ENCODE measurements around the gene PTPN3. TPM values are rescaled to one million over a fixed set of nuclear protein-coding genes. Genes with fewer than 3 reads are reported as not detected.

The PTPN3 gene
- total RNA-seq, 2 experiments from 2014 or later = not detected

- peak; percentile 37 for DNase-seq (ENCODE audit: low spot score)
Observed at GRCh38 chr9:109418827-109419226, 79.3 kb downstream of the PTPN3 start.

DNA sequence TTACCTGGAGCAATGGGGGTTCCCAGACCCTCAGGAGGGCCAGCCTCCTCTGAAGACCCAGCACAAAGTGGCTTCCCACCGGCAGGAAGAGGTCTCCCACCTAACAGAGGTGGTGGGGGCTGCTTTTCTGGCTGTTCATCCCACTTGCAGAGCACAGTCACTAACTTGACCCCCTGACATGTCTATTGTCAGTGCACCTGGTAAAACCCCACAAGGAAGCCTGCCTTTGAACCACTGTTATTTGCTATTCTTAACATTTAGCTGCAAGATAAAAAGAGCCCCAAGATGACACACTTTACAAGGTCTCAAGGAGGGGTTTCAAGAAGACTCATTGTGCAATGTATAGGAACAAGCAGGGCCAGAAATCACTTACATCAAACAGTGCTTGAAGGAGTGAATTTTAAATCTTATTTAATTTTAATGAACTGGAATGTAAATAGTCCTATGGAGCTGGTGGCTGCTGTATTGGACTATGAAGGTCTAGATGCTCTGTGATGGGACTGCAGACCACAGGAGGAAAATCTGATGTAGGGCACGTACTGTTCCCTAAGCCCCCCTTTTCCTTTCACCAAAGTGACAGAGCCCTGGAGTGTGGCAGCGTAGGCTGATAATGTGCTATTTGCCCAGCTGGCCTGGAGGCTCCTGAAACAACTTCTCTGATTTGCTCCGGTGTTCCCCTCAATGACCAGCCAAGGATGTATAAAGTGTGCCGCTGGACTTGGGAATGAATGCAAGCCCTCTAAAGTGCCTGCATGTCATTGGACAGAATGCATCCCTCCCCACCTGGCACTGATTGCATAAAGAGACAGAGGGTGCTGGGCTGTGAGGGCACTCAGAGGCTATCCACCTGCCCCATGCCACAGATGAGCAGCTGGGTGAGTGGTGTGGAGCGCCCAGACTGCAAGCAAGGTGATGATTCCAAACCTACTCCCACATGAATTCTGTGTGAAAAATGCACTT, 80.2 kb downstream of the PTPN3 start:
- no peaks in the 10 kb centered on the region for H3K9me3 ChIP-seq (ENCODE audit: low read length)
- no peaks in the 10 kb centered on the region for H3K36me3 ChIP-seq (ENCODE audit: insufficient read depth, low read length)
- no peaks in the 10 kb centered on the region for H3K79me2 ChIP-seq (ENCODE audit: insufficient read depth, low read depth, low read length)
- peak overlapping the region; percentile 40; the same call in 1 of the 2 replicates for H2AFZ ChIP-seq (ENCODE audit: low read length)
- peak overlapping the region; percentile 1 for H3K4me3 ChIP-seq (ENCODE audit: low read depth, low read length, poor library complexity, severe bottlenecking)
- TF ChIP-seq CTCF (conservative IDR thresholded peaks at IDR 0.05; ENCODE audit: low read length) (no peak), EZH2phosphoT487 (IDR thresholded peaks at IDR 0.05; ENCODE audit: borderline replicate concordance, low read depth, low read length) (no peak)
- BruUV-seq (replicated peaks) = no TSS peak
- DNase-seq (ENCODE audit: low spot score) = peak; percentile 21
- peak overlapping the region; percentile 48 for H3K4me2 ChIP-seq (ENCODE audit: low read length)
- POLR2A ChIA-PET = no interaction called here
- intact Hi-C loops (cut with micrococcal nuclease; ENCODE audit: unreplicated experiment) = no loop called here
- no peaks in the 10 kb centered on the region for H4K20me1 ChIP-seq (ENCODE audit: insufficient read depth, low read length)
- peak overlapping the region; percentile 6 for H3K27ac ChIP-seq (ENCODE audit: low read depth, low read length, poor library complexity, severe bottlenecking)
- H3K4me1 ChIP-seq (ENCODE audit: insufficient read depth, low read length, poor library complexity, severe bottlenecking) = peaks cover 54% of the 10 kb centered on the region
- H3K9me2 ChIP-seq (ENCODE audit: insufficient read depth, low read length) = no peaks in the 10 kb centered on the region
- CTCF ChIA-PET (ENCODE audit: unreplicated experiment) = no interaction called here

More at GRCh38 chr9:109418827-109419226, 79.3 kb downstream of the PTPN3 start:
- Histone ChIP-seq H3K4me1 (ENCODE audit: insufficient read depth, low read length, poor library complexity, severe bottlenecking) (peaks cover 56% of the 10 kb centered on the region), H3K9me3 (ENCODE audit: low read length) (no peaks in the 10 kb centered on the region), H3K79me2 (ENCODE audit: insufficient read depth, low read depth, low read length) (no peaks in the 10 kb centered on the region), H3K4me2 (ENCODE audit: low read length) (peak overlapping the region; percentile 48), H3K36me3 (ENCODE audit: insufficient read depth, low read length) (no peaks in the 10 kb centered on the region), H3K4me3 (ENCODE audit: low read depth, low read length, poor library complexity, severe bottlenecking) (no peak overlapping the region), H3K9me2 (ENCODE audit: insufficient read depth, low read length) (no peaks in the 10 kb centered on the region), H3K27ac (ENCODE audit: low read depth, low read length, poor library complexity, severe bottlenecking) (peak overlapping the region; percentile 6), H4K20me1 (ENCODE audit: insufficient read depth, low read length) (no peaks in the 10 kb centered on the region), H2AFZ (ENCODE audit: low read length) (peak overlapping the region; percentile 40; the same call in 1 of the 2 replicates)
- intact Hi-C loops (cut with micrococcal nuclease; ENCODE audit: unreplicated experiment) = no loop called here
- ChIA-PET CTCF (ENCODE audit: unreplicated experiment) (no interaction called here), POLR2A (no interaction called here)
- TF ChIP-seq CTCF (conservative IDR thresholded peaks at IDR 0.05; ENCODE audit: low read length) (no peak), EZH2phosphoT487 (IDR thresholded peaks at IDR 0.05; ENCODE audit: borderline replicate concordance, low read depth, low read length) (no peak)
- no TSS peak for BruUV-seq (replicated peaks)

GRCh38 chr9:109417054-109417453, 81.1 kb downstream of the PTPN3 start:
- Histone ChIP-seq H3K9me2 (ENCODE audit: insufficient read depth, low read length) (no peaks in the 10 kb centered on the region), H3K9me3 (ENCODE audit: low read length) (no peaks in the 10 kb centered on the region), H3K79me2 (ENCODE audit: insufficient read depth, low read depth, low read length) (no peaks in the 10 kb centered on the region), H4K20me1 (ENCODE audit: insufficient read depth, low read length) (no peaks in the 10 kb centered on the region), H3K4me3 (ENCODE audit: low read depth, low read length, poor library complexity, severe bottlenecking) (no peak overlapping the region), H3K36me3 (ENCODE audit: insufficient read depth, low read length) (no peaks in the 10 kb centered on the region), H3K4me2 (ENCODE audit: low read length) (peak overlapping the region; percentile 48; the same call in 1 of the 2 replicates), H2AFZ (ENCODE audit: low read length) (peak overlapping the region; percentile 40; the same call in 1 of the 2 replicates), H3K4me1 (ENCODE audit: insufficient read depth, low read length, poor library complexity, severe bottlenecking) (peaks cover 46% of the 10 kb centered on the region), H3K27ac (ENCODE audit: low read depth, low read length, poor library complexity, severe bottlenecking) (peak overlapping the region; percentile 6)
- CTCF ChIA-PET (ENCODE audit: unreplicated experiment) = no interaction called here
- POLR2A ChIA-PET = no interaction called here
- no peak for DNase-seq (ENCODE audit: low spot score)
- intact Hi-C loops (cut with micrococcal nuclease; ENCODE audit: unreplicated experiment) = no loop called here
- BruUV-seq (replicated peaks) = no TSS peak
- TF ChIP-seq CTCF (conservative IDR thresholded peaks at IDR 0.05; ENCODE audit: low read length) = no peak
- TF ChIP-seq EZH2phosphoT487 (IDR thresholded peaks at IDR 0.05; ENCODE audit: borderline replicate concordance, low read depth, low read length) = no peak
